HG03045 (cell line): ENCODE results near the gene TMC3.
A peak's percentile ranks its signal among the peaks of the same experiment; 100 is the strongest.

ENCODE experiments used
- ATAC-seq: cut with Tn5 transposase; IDR thresholded peaks from one replicate; pipeline ENCODE4 v1.9.1; 2021; ENCODE audit warnings: mild to moderate bottlenecking, moderate library complexity; ENCODE audit not compliant: unreplicated experiment

The TMC3 gene

GRCh38 chr15:81323944-81324881 is 49.8 kb downstream of the TMC3 start, which contains the start of gene STARD5:
Gene STARD5, minus strand, starts transcription at chr15:81324141. Its CDS starts 42 bp downstream, at chr15:81324099.
- peak; percentile 99 for ATAC-seq

GRCh38 chr15:81323559-81323943 is 50.5 kb downstream of the TMC3 start:
- ATAC-seq: peak; percentile 18

- ATAC-seq: no peak
These were observed 51.2 kb downstream of the TMC3 start for GRCh38 chr15:81322676-81323253.

- no peak for ATAC-seq
These were observed 52.3 kb downstream of the TMC3 start for GRCh38 chr15:81321667-81322066.

- ATAC-seq: no peak
These were observed 56.4 kb downstream of the TMC3 start for GRCh38 chr15:81317642-81318017.

- no peak for ATAC-seq
These were observed 57.7 kb downstream of the TMC3 start for GRCh38 chr15:81316267-81316666.

GRCh38 chr15:81315452-81316175 is 58.4 kb downstream of the TMC3 start:
- ATAC-seq: no peak

- ATAC-seq: no peak
These were observed 59.6 kb downstream of the TMC3 start for GRCh38 chr15:81314378-81314777.

GRCh38 chr15:81313686-81314085 is 60.3 kb downstream of the TMC3 start:
- ATAC-seq: no peak

- no peak for ATAC-seq
These were observed 61.0 kb downstream of the TMC3 start for GRCh38 chr15:81312790-81313543.

GRCh38 chr15:81311752-81312464 is 62.1 kb downstream of the TMC3 start:
- no peak for ATAC-seq

GRCh38 chr15:81310480-81310879 is 63.5 kb downstream of the TMC3 start:
- no peak for ATAC-seq

- no peak for ATAC-seq
These were observed 64.2 kb downstream of the TMC3 start for GRCh38 chr15:81309647-81310450.

GRCh38 chr15:81308260-81308659 is 65.8 kb downstream of the TMC3 start:
- no peak for ATAC-seq

- ATAC-seq: no peak
These were observed 69.8 kb downstream of the TMC3 start for GRCh38 chr15:81304226-81304625.

- ATAC-seq: no peak
These were observed 70.5 kb downstream of the TMC3 start for GRCh38 chr15:81303244-81304225.

- ATAC-seq: no peak
These were observed 71.3 kb downstream of the TMC3 start for GRCh38 chr15:81302701-81303109.

- peak; percentile 80 for ATAC-seq
These were observed 72.1 kb downstream of the TMC3 start for GRCh38 chr15:81301815-81302399.
